GM23338 (cell line): Measurements from ENCODE around the gene CD38.
"Not testable (repeated sequence)": the region's sequence is repeated elsewhere in the genome, so short reads cannot be mapped to it uniquely, and the experiment has no call there.

ENCODE experiments used
- CREB1 ChIP-seq: fragments of 250-450 bp; sonication (Bioruptor Pico); IDR thresholded peaks from 2 replicates; pipeline ENCODE4 v1.5.0; 2020; ENCODE audit warnings: low read depth, mild to moderate bottlenecking, moderate library complexity
- CTCF ChIP-seq, 2 experiments: fragments of 200-600 bp in 1 of 2; sonication (generic) in 1 of 2; conservative IDR thresholded peaks; 2 replicates each; pipeline versions ENCODE4 v1.5.1 to v1.6.1; 2016 to 2017; ENCODE audit warnings: antibody characterized with exemption in 2 of 2, low read depth in 2 of 2, mild to moderate bottlenecking in 2 of 2, moderate library complexity in 1 of 2
- ETS1 ChIP-seq: IDR thresholded peaks from 2 replicates; pipeline ENCODE4 v1.6.1; 2016; ENCODE audit warnings: antibody characterized with exemption
- EZH2 ChIP-seq: fragments of 200-600 bp; sonication (generic); IDR thresholded peaks from one replicate; pipeline ENCODE4 v1.8.0; 2017; ENCODE audit warnings: antibody characterized with exemption, mild to moderate bottlenecking, low read depth; ENCODE audit not compliant: unreplicated experiment
- EZH2phosphoT487 ChIP-seq: fragments of 200-600 bp; sonication (generic); IDR thresholded peaks from one replicate; pipeline ENCODE4 v1.8.1; 2018; ENCODE audit warnings: antibody characterized with exemption; ENCODE audit not compliant: unreplicated experiment
- JUNB ChIP-seq: IDR thresholded peaks from one replicate; pipeline ENCODE4 v1.6.1; 2016; ENCODE audit warnings: antibody characterized with exemption; ENCODE audit not compliant: unreplicated experiment
- POLR2AphosphoS5 ChIP-seq: IDR thresholded peaks from 2 replicates; pipeline ENCODE4 v1.6.1; 2016; ENCODE audit warnings: antibody characterized with exemption, low read depth
- REST ChIP-seq: IDR thresholded peaks from one replicate; pipeline ENCODE4 v1.6.1; 2018; ENCODE audit warnings: antibody characterized with exemption; ENCODE audit not compliant: unreplicated experiment

- not testable (repeated sequence) for TF ChIP-seq ETS1; CTCF (conservative IDR thresholded peaks at IDR 0.05; ENCODE audit: low read depth in 2 of 2); JUNB; POLR2AphosphoS5; EZH2; EZH2phosphoT487; REST; CREB1 (CRISPR knock-in tag)
Observed at GRCh38 chr4:15802497-15802896, 24.4 kb downstream of the CD38 start.
